ENCODE results near the gene RPL5. TPM values are rescaled to one million over a fixed set of nuclear protein-coding genes. Genes with fewer than 3 reads are reported as not detected.

RPL5 gene
- total and polyA plus RNA-seq, 2 experiments from 2014 or later, result 726 to 1,737 TPM

GRCh38 chr1:92876351-92876750 lies 44.5 kb downstream of the RPL5 start:
- Histone ChIP-seq H3K9me3 (ENCODE audit: low read depth) (no peaks in the 10 kb centered on the region), H3K27me3 (no peaks in the 10 kb centered on the region), H3K4me2 (no peak overlapping the region), H3K4me1 (ENCODE audit: insufficient read depth) (no peaks in the 10 kb centered on the region), H3K9me2 (replicated peaks; ENCODE audit: insufficient read depth) (no peaks in the 10 kb centered on the region), H3K27ac (no peak overlapping the region), H3K79me2 (no peaks in the 10 kb centered on the region), H3K4me3 (no peak overlapping the region), H2AFZ (no peak overlapping the region), H4K20me1 (ENCODE audit: insufficient read depth, poor library complexity, severe bottlenecking) (no peaks in the 10 kb centered on the region), H3K36me3 (replicated peaks; ENCODE audit: insufficient read depth, low read depth) (no peaks in the 10 kb centered on the region)
- no peak for TF ChIP-seq EZH2phosphoT487 (IDR thresholded peaks at IDR 0.05; ENCODE audit: low read depth, severe bottlenecking, unreplicated experiment)
- TF ChIP-seq EZH2 (IDR thresholded peaks at IDR 0.05; ENCODE audit: borderline replicate concordance), result no peak
- no peak for TF ChIP-seq CTCF (IDR thresholded peaks at IDR 0.05; ENCODE audit: poor library complexity)
- no peak for DNase-seq (ENCODE audit: low spot score)
- 90% methylated on average over 4 of the region's 4 CpGs for WGBS (ENCODE audit: low lambda C conversion rate, missing lambda C conversion rate)

GRCh38 chr1:92877081-92877711 lies 45.4 kb downstream of the RPL5 start:
- Histone ChIP-seq H3K36me3 (replicated peaks; ENCODE audit: insufficient read depth, low read depth) (no peaks in the 10 kb centered on the region), H3K9me3 (ENCODE audit: low read depth) (no peaks in the 10 kb centered on the region), H4K20me1 (ENCODE audit: insufficient read depth, poor library complexity, severe bottlenecking) (no peaks in the 10 kb centered on the region), H2AFZ (no peak overlapping the region), H3K4me2 (no peak overlapping the region), H3K79me2 (no peaks in the 10 kb centered on the region), H3K27ac (no peak overlapping the region), H3K27me3 (no peaks in the 10 kb centered on the region), H3K4me1 (ENCODE audit: insufficient read depth) (no peaks in the 10 kb centered on the region), H3K4me3 (no peak overlapping the region), H3K9me2 (replicated peaks; ENCODE audit: insufficient read depth) (no peaks in the 10 kb centered on the region)
- TF ChIP-seq EZH2 (IDR thresholded peaks at IDR 0.05; ENCODE audit: borderline replicate concordance) (no peak), CTCF (IDR thresholded peaks at IDR 0.05; ENCODE audit: poor library complexity) (no peak), EZH2phosphoT487 (IDR thresholded peaks at IDR 0.05; ENCODE audit: low read depth, severe bottlenecking, unreplicated experiment) (no peak)
- WGBS (ENCODE audit: low lambda C conversion rate, missing lambda C conversion rate), result 64% methylated on average over 4 of the region's 4 CpGs
- no peak for DNase-seq (ENCODE audit: low spot score)

GRCh38 chr1:92877792-92878191 lies 46.0 kb downstream of the RPL5 start:
- no peaks in the 10 kb centered on the region for H3K79me2 ChIP-seq
- no peak overlapping the region for H3K4me2 ChIP-seq
- H3K4me1 ChIP-seq (ENCODE audit: insufficient read depth), result no peaks in the 10 kb centered on the region
- no peaks in the 10 kb centered on the region for H3K27me3 ChIP-seq
- no peak overlapping the region for H3K27ac ChIP-seq
- H2AFZ ChIP-seq, result no peak overlapping the region
- H3K9me2 ChIP-seq (replicated peaks; ENCODE audit: insufficient read depth), result no peaks in the 10 kb centered on the region
- no peak overlapping the region for H3K4me3 ChIP-seq
- no peaks in the 10 kb centered on the region for H3K9me3 ChIP-seq (ENCODE audit: low read depth)
- DNase-seq (ENCODE audit: low spot score), result no peak
- no peaks in the 10 kb centered on the region for H4K20me1 ChIP-seq (ENCODE audit: insufficient read depth, poor library complexity, severe bottlenecking)
- no peaks in the 10 kb centered on the region for H3K36me3 ChIP-seq (replicated peaks; ENCODE audit: insufficient read depth, low read depth)
- 91% methylated on average over 4 of the region's 4 CpGs for WGBS (ENCODE audit: low lambda C conversion rate, missing lambda C conversion rate)
- no peak for TF ChIP-seq EZH2 (IDR thresholded peaks at IDR 0.05; ENCODE audit: borderline replicate concordance)

- Histone ChIP-seq H3K27me3 (no peaks in the 10 kb centered on the region), H2AFZ (no peak overlapping the region), H3K79me2 (no peaks in the 10 kb centered on the region), H4K20me1 (ENCODE audit: insufficient read depth, poor library complexity, severe bottlenecking) (no peaks in the 10 kb centered on the region), H3K4me1 (ENCODE audit: insufficient read depth) (no peaks in the 10 kb centered on the region), H3K4me3 (no peak overlapping the region), H3K4me2 (no peak overlapping the region), H3K9me2 (replicated peaks; ENCODE audit: insufficient read depth) (no peaks in the 10 kb centered on the region), H3K9me3 (ENCODE audit: low read depth) (no peaks in the 10 kb centered on the region), H3K27ac (no peak overlapping the region), H3K36me3 (replicated peaks; ENCODE audit: insufficient read depth, low read depth) (no peaks in the 10 kb centered on the region)
- no peak for TF ChIP-seq EZH2 (IDR thresholded peaks at IDR 0.05; ENCODE audit: borderline replicate concordance)
- no peak for TF ChIP-seq CTCF (IDR thresholded peaks at IDR 0.05; ENCODE audit: poor library complexity)
- TF ChIP-seq EZH2phosphoT487 (IDR thresholded peaks at IDR 0.05; ENCODE audit: low read depth, severe bottlenecking, unreplicated experiment), result no peak
- 88% methylated on average over 4 of the region's 4 CpGs for WGBS (ENCODE audit: low lambda C conversion rate, missing lambda C conversion rate)
- DNase-seq (ENCODE audit: low spot score), result no peak
These were observed 47.6 kb downstream of the RPL5 start for GRCh38 chr1:92879316-92879968.
